Neural cell (in vitro differentiated cells): Measurements from ENCODE around the gene DMWD. TPM values are rescaled to one million over a fixed set of nuclear protein-coding genes. Genes with fewer than 3 reads are reported as not detected.

Experiments used
- H2AFZ ChIP-seq: fragments of 200-600, 300-800 bp; sonication (generic), shearing (Covaris generic); 2 replicates; pipeline ENCODE4 v1.6.0; 2014; ENCODE audit warnings: low read depth, mild to moderate bottlenecking, antibody characterized with exemption, low read length, moderate library complexity
- H3F3A ChIP-seq: fragments of 200-600 bp; shearing (Covaris generic); 2 replicates; pipeline ENCODE4 v1.6.1; 2016; ENCODE audit warnings: mild to moderate bottlenecking, moderate library complexity, mixed read lengths, antibody characterized with exemption, low read length; ENCODE audit not compliant: insufficient read depth, poor library complexity, severe bottlenecking
- H3K27ac ChIP-seq: fragments of 200-600, 300-800 bp; sonication (generic), shearing (Covaris generic); 2 replicates; pipeline ENCODE4 v1.5.1; 2014; ENCODE audit warnings: mild to moderate bottlenecking, low read length, moderate library complexity
- H3K27me3 ChIP-seq: fragments of 300-800, 200-600 bp; sonication (generic), shearing (Covaris generic); 2 replicates; pipeline ENCODE4 v1.6.0; 2014; ENCODE audit warnings: mild to moderate bottlenecking, low read depth, low read length, moderate library complexity; ENCODE audit not compliant: insufficient read depth
- H3K36me3 ChIP-seq: fragments of 300-800, 200-600 bp; sonication (generic), shearing (Covaris generic); 2 replicates; pipeline ENCODE4 v1.5.1; 2014; ENCODE audit warnings: mild to moderate bottlenecking, antibody characterized with exemption, low read length, moderate library complexity; ENCODE audit not compliant: insufficient read depth
- H3K4me2 ChIP-seq: fragments of 300-800, 200-600 bp; sonication (generic), shearing (Covaris generic); 2 replicates; pipeline ENCODE4 v1.6.0; 2014; ENCODE audit warnings: mild to moderate bottlenecking, low read length
- H3K4me3 ChIP-seq: fragments of 300-800, 200-600 bp; sonication (generic), shearing (Covaris generic); 2 replicates; pipeline ENCODE4 v1.5.1; 2014; ENCODE audit warnings: mild to moderate bottlenecking, low read length, moderate library complexity
- H3K79me2 ChIP-seq: fragments of 200-600 bp; shearing (Covaris generic); replicated peaks from 2 replicates; pipeline ENCODE4 v1.6.0; 2014; ENCODE audit warnings: mild to moderate bottlenecking, low read length, moderate library complexity; ENCODE audit not compliant: insufficient read depth
- H3K9ac ChIP-seq: fragments of 300-800, 200-600 bp; sonication (generic), shearing (Covaris generic); 2 replicates; pipeline ENCODE4 v1.6.1; 2016; ENCODE audit warnings: mild to moderate bottlenecking, low read length, mixed read lengths
- H3K9me2 ChIP-seq: fragments of 200-600 bp; shearing (Covaris generic); 2 replicates; pipeline ENCODE4 v1.6.1; 2016; ENCODE audit warnings: mild to moderate bottlenecking, low read length, mixed read lengths; ENCODE audit not compliant: insufficient read depth
- H3K9me3 ChIP-seq: fragments of 200-600, 300-800 bp; sonication (generic), shearing (Covaris generic); 2 replicates; pipeline ENCODE4 v1.6.1; 2016; ENCODE audit warnings: mild to moderate bottlenecking, mixed run types, low read length, moderate library complexity, mixed read lengths
- H4K20me1 ChIP-seq: fragments of 200-600 bp; shearing (Covaris generic); 2 replicates; pipeline ENCODE4 v1.6.1; 2016; ENCODE audit warnings: mild to moderate bottlenecking, mixed run types; ENCODE audit not compliant: insufficient read depth
- CTCF ChIP-seq: fragments of 450-650 bp; IDR thresholded peaks from 2 replicates; pipeline ENCODE4 v1.5.1; 2014; ENCODE audit warnings: antibody characterized with exemption, mild to moderate bottlenecking, moderate library complexity; ENCODE audit not compliant: poor library complexity, severe bottlenecking
- EP300 ChIP-seq: fragments of 450-650 bp; conservative IDR thresholded peaks from 2 replicates; pipeline ENCODE4 v1.6.1; 2014; ENCODE audit warnings: antibody characterized with exemption, mild to moderate bottlenecking, moderate library complexity; ENCODE audit not compliant: poor library complexity, severe bottlenecking
- EZH2 ChIP-seq: fragments of 200-600, 300-800 bp; shearing (Covaris generic), sonication (generic); IDR thresholded peaks from 2 replicates; pipeline ENCODE4 v1.6.1; 2014; ENCODE audit warnings: antibody characterized with exemption, low read length, borderline replicate concordance, mild to moderate bottlenecking; ENCODE audit not compliant: insufficient read depth, poor library complexity, severe bottlenecking
- MXI1 ChIP-seq: fragments of 450-650 bp; conservative IDR thresholded peaks from 2 replicates; pipeline ENCODE4 v1.6.1; 2014; ENCODE audit warnings: antibody characterized with exemption, mild to moderate bottlenecking; ENCODE audit not compliant: poor library complexity, severe bottlenecking
- POLR2AphosphoS5 ChIP-seq: IDR thresholded peaks from 2 replicates; pipeline ENCODE4 v1.6.1; 2012
- RAD21 ChIP-seq: fragments of 450-650 bp; conservative IDR thresholded peaks from 2 replicates; pipeline ENCODE4 v1.6.1; 2014; ENCODE audit warnings: antibody characterized with exemption, mild to moderate bottlenecking, moderate library complexity
- SMC3 ChIP-seq: fragments of 450-650 bp; conservative IDR thresholded peaks from 2 replicates; pipeline ENCODE4 v1.6.1; 2014; ENCODE audit warnings: antibody characterized with exemption, mild to moderate bottlenecking, moderate library complexity; ENCODE audit not compliant: poor library complexity
- TAF1 ChIP-seq: IDR thresholded peaks from 2 replicates; pipeline ENCODE4 v1.6.1; 2012; ENCODE audit warnings: low read depth
- polyA plus RNA-seq: library from polyadenylated mRNA; depleted of rRNA; stranded (reverse); fragments of >200 nt; gene quantifications from 2 replicates; pipeline ENCODE4 v1.2.3, GENCODE V29; 2014
- TF ChIP-seq, protein P1 (sequence below): IDR thresholded peaks from 2 replicates; pipeline ENCODE4 v1.6.1; 2012; ENCODE audit warnings: borderline replicate concordance

Gene DMWD
- polyA plus RNA-seq, 1 donor from 2014 or later: 20.4 TPM

DNA sequence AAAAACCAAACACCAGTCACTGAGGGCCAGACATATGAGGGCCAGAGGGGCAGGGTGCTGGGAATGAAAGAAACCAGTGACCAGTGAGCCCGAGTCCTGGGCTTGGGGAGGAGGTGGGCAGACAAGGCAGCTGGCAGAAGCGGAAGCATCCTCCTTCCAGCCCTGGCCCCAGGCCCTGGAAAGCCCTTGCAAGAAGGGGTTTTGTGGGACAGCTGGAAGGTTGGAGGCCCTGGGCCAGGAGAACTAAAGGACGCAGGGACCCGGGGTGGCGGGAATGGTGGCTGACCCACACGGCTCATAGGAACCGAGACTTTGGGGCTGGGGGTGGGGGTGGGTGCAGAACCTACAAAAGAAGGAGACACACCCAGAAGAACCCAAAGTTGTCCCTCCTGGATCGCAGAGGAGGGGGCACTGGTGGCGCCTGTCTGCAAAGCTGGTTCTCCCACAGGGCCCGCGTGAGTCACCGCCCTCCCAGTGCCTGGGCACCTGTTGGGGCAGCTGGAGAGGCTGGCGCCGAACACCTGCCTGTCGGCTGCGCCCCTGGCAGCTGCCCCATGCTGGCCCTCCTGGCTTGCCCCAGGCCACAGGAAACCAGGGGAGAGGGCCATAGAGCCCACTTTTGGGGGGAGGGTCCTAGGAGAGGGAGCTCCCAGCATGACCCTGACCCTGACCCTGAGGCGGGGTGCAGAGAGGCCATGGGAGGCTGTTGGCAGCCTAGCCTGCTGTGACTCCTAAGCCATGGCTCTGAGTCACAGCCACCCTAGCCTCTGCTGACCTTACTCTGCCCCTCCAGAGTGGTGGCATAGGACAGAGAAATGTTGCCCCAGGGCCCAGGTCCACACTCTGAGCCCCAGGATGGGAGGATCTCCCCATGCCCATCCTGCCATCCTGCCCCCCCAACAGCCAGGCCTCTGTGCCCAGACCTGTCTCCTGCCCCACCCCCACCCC, 11.2 kb downstream of the DMWD start:
- no peak overlapping the region for H3K4me2 ChIP-seq
- H3K4me3 ChIP-seq: no peak overlapping the region
- H4K20me1 ChIP-seq: no peaks in the 10 kb centered on the region
- no peaks in the 10 kb centered on the region for H3F3A ChIP-seq
- TF ChIP-seq, protein P1, sequence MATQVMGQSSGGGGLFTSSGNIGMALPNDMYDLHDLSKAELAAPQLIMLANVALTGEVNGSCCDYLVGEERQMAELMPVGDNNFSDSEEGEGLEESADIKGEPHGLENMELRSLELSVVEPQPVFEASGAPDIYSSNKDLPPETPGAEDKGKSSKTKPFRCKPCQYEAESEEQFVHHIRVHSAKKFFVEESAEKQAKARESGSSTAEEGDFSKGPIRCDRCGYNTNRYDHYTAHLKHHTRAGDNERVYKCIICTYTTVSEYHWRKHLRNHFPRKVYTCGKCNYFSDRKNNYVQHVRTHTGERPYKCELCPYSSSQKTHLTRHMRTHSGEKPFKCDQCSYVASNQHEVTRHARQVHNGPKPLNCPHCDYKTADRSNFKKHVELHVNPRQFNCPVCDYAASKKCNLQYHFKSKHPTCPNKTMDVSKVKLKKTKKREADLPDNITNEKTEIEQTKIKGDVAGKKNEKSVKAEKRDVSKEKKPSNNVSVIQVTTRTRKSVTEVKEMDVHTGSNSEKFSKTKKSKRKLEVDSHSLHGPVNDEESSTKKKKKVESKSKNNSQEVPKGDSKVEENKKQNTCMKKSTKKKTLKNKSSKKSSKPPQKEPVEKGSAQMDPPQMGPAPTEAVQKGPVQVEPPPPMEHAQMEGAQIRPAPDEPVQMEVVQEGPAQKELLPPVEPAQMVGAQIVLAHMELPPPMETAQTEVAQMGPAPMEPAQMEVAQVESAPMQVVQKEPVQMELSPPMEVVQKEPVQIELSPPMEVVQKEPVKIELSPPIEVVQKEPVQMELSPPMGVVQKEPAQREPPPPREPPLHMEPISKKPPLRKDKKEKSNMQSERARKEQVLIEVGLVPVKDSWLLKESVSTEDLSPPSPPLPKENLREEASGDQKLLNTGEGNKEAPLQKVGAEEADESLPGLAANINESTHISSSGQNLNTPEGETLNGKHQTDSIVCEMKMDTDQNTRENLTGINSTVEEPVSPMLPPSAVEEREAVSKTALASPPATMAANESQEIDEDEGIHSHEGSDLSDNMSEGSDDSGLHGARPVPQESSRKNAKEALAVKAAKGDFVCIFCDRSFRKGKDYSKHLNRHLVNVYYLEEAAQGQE: no peak
- no peak for TF ChIP-seq TAF1
- no peak for TF ChIP-seq EZH2
- no peak for TF ChIP-seq MXI1
- no peak for TF ChIP-seq SMC3
- no peak for TF ChIP-seq POLR2AphosphoS5
- TF ChIP-seq EP300: no peak
- TF ChIP-seq RAD21: no peak
- H3K27ac ChIP-seq: no peak overlapping the region
- no peaks in the 10 kb centered on the region for H3K9me2 ChIP-seq
- H3K9ac ChIP-seq: no peak overlapping the region
- H3K27me3 ChIP-seq: no peaks in the 10 kb centered on the region
- no peak overlapping the region for H2AFZ ChIP-seq
- no peaks in the 10 kb centered on the region for H3K9me3 ChIP-seq
- H3K36me3 ChIP-seq: no peaks in the 10 kb centered on the region
- H3K79me2 ChIP-seq: no peaks in the 10 kb centered on the region

GRCh38 chr19:45780448-45781213, 12.0 kb downstream of the DMWD start:
- Histone ChIP-seq H3K9ac (no peak overlapping the region), H3K36me3 (no peaks in the 10 kb centered on the region), H3K9me3 (no peaks in the 10 kb centered on the region), H3K79me2 (no peaks in the 10 kb centered on the region), H4K20me1 (no peaks in the 10 kb centered on the region), H3K4me2 (no peak overlapping the region), H3K27ac (no peak overlapping the region), H3K27me3 (no peaks in the 10 kb centered on the region), H3K9me2 (no peaks in the 10 kb centered on the region), H2AFZ (no peak overlapping the region), H3F3A (no peaks in the 10 kb centered on the region), H3K4me3 (no peak overlapping the region)
- TF ChIP-seq EP300: no peak
- TF ChIP-seq, protein P1: no peak
- TF ChIP-seq MXI1: no peak
- TF ChIP-seq SMC3: no peak
- TF ChIP-seq RAD21: no peak
- TF ChIP-seq EZH2: no peak
- no peak for TF ChIP-seq POLR2AphosphoS5
- TF ChIP-seq TAF1: no peak
- TF ChIP-seq CTCF: no peak
